H1 (cell line): ENCODE data around the gene HFE. TPM values are rescaled to one million over a fixed set of nuclear protein-coding genes. Genes with fewer than 3 reads are reported as not detected.
A peak's percentile ranks its signal among the peaks of the same experiment; 100 is the strongest.

Experiments
- CTCF ChIA-PET: fragments of 300-600 bp; sonication (Branson Sonifier 250); formaldehyde crosslinking; loops from one replicate; lab custom pipeline; 2021; ENCODE audit not compliant: partially characterized antibody; lab: Charles Lee
- POLR2A ChIA-PET: fragments of 300-600 bp; sonication (Branson Sonifier 250); formaldehyde crosslinking; loops from one replicate; lab custom pipeline; 2021; ENCODE audit warnings: inconsistent platforms; ENCODE audit not compliant: partially characterized antibody; lab: Charles Lee
- DNase-seq, 2 experiments: peaks; one replicate each; pipeline versions ENCODE4 v3.0.0 to v3.0.0-alpha.2; 2010 to 2022; ENCODE audit warnings: low spot score in 2 of 2, low read depth in 1 of 2, mixed read lengths in 1 of 2
- FAIRE-seq: peaks from 2 replicates; lab custom pipeline; 2011; peaks lifted over from hg19 to GRCh38; lab: Jason Lieb, UNC
- H2AFZ ChIP-seq: 2 replicates; pipeline ENCODE4 v1.8.1; 2012; ENCODE audit warnings: low read length, inconsistent platforms
- H2AK5ac ChIP-seq: 2 replicates; pipeline ENCODE4 v1.6.1; 2013; ENCODE audit warnings: low read depth, low read length
- H2BK120ac ChIP-seq: replicated peaks from 2 replicates; pipeline ENCODE3; 2013; ENCODE audit warnings: low read depth, low read length, inconsistent platforms
- H2BK12ac ChIP-seq: 2 replicates; pipeline ENCODE4 v1.6.1; 2013; ENCODE audit warnings: low read depth, low read length
- H2BK15ac ChIP-seq: 2 replicates; pipeline ENCODE4 v1.6.1; 2013; ENCODE audit warnings: low read length
- H2BK20ac ChIP-seq: 2 replicates; pipeline ENCODE4 v1.6.1; 2013; ENCODE audit warnings: low read length
- H2BK5ac ChIP-seq: 2 replicates; pipeline ENCODE4 v1.6.1; 2013; ENCODE audit warnings: low read depth, low read length
- H3K14ac ChIP-seq: 2 replicates; pipeline ENCODE4 v1.6.1; 2013; ENCODE audit warnings: inconsistent platforms; ENCODE audit not compliant: insufficient read length
- H3K18ac ChIP-seq: 2 replicates; pipeline ENCODE4 v1.6.1; 2013; ENCODE audit warnings: low read length; ENCODE audit errors: extremely low read depth
- H3K23ac ChIP-seq: 2 replicates; pipeline ENCODE4 v1.6.1; 2013; ENCODE audit warnings: inconsistent platforms; ENCODE audit not compliant: insufficient read length
- H3K23me2 ChIP-seq: 2 replicates; pipeline ENCODE4 v1.6.1; 2013; ENCODE audit warnings: low read depth, low read length
- H3K27ac ChIP-seq: 2 replicates; pipeline ENCODE4 v1.6.1; 2011; ENCODE audit warnings: low read depth, low read length, inconsistent platforms
- H3K27me3 ChIP-seq, 4 experiments: replicated peaks in 1 of 4; 1 replicate in 1 of 4; 2 replicates in 3 of 4; pipeline versions ENCODE4 v1.6.1 to v1.8.1; 2011 to 2013; ENCODE audit warnings: low read length in 3 of 4, mild to moderate bottlenecking in 3 of 4, inconsistent platforms in 2 of 4, mixed read lengths in 2 of 4, moderate library complexity in 1 of 4; ENCODE audit not compliant: control insufficient read depth in 3 of 4, insufficient read depth in 3 of 4; ENCODE audit errors: extremely low read depth in 1 of 4
- H3K36me3 ChIP-seq, 4 experiments: 2 replicates each; pipeline versions ENCODE4 v1.6.1 to v1.8.1; 2011 to 2013; ENCODE audit warnings: mild to moderate bottlenecking in 4 of 4, low read length in 3 of 4, moderate library complexity in 2 of 4, control low read depth in 1 of 4, inconsistent platforms in 1 of 4; ENCODE audit not compliant: insufficient read depth in 4 of 4, control insufficient read depth in 2 of 4
- H3K4ac ChIP-seq: replicated peaks from 2 replicates; pipeline ENCODE3; 2013; ENCODE audit warnings: low read length, low read depth, mixed read lengths, inconsistent platforms; ENCODE audit not compliant: insufficient read length
- H3K4me1 ChIP-seq, 4 experiments: replicated peaks in 1 of 4; 1 replicate in 1 of 4; 2 replicates in 3 of 4; pipeline versions ENCODE4 v1.6.1 to v1.8.1; 2011 to 2013; ENCODE audit warnings: low read length in 3 of 4, inconsistent platforms in 2 of 4, mixed read lengths in 1 of 4; ENCODE audit not compliant: insufficient read depth in 4 of 4, control insufficient read depth in 3 of 4
- H3K4me2 ChIP-seq, 2 experiments: 2 replicates each; pipeline versions ENCODE4 v1.6.1 to v1.8.1; 2011 to 2013; ENCODE audit warnings: low read depth in 2 of 2, low read length in 2 of 2, control low read depth in 1 of 2, inconsistent platforms in 1 of 2, mild to moderate bottlenecking in 1 of 2; ENCODE audit not compliant: insufficient read depth in 1 of 2
- H3K4me3 ChIP-seq, 4 experiments: fragments of 200-600, 300-600 bp in 1 of 4; sonication (generic), shearing (Covaris generic), sonication (Bioruptor Twin) in 1 of 4; 2 replicates each; pipeline versions ENCODE4 v1.5.1 to v1.8.1; 2011 to 2016; ENCODE audit warnings: low read length in 4 of 4, low read depth in 3 of 4, control low read depth in 2 of 4, inconsistent platforms in 2 of 4, mild to moderate bottlenecking in 2 of 4, mixed read lengths in 1 of 4, moderate library complexity in 1 of 4; ENCODE audit not compliant: insufficient read depth in 2 of 4; ENCODE audit errors: extremely low read depth in 1 of 4
- H3K56ac ChIP-seq: replicated peaks from 2 replicates; pipeline ENCODE3; 2013; ENCODE audit warnings: low read depth, mild to moderate bottlenecking, mixed read lengths, low read length, inconsistent platforms; ENCODE audit not compliant: insufficient read length
- H3K79me1 ChIP-seq: 2 replicates; pipeline ENCODE4 v1.6.1; 2013; ENCODE audit warnings: low read depth, low read length, control low read depth
- H3K79me2 ChIP-seq, 2 experiments: 2 replicates each; pipeline versions ENCODE4 v1.6.1 to v1.8.1; 2012 to 2013; ENCODE audit warnings: low read length in 2 of 2, mild to moderate bottlenecking in 2 of 2, inconsistent platforms in 1 of 2; ENCODE audit not compliant: insufficient read depth in 2 of 2, control insufficient read depth in 1 of 2
- H3K9ac ChIP-seq, 4 experiments: replicated peaks in 1 of 4; 1 replicate in 1 of 4; 2 replicates in 3 of 4; pipeline versions ENCODE4 v1.6.1 to v1.8.1; 2011 to 2013; ENCODE audit warnings: low read depth in 3 of 4, low read length in 3 of 4, control low read depth in 2 of 4, mild to moderate bottlenecking in 2 of 4, moderate library complexity in 2 of 4, inconsistent platforms in 1 of 4; ENCODE audit errors: extremely low read depth in 1 of 4
- H3K9me3 ChIP-seq, 2 experiments: 2 replicates each; pipeline versions ENCODE4 v1.6.1 to v1.8.1; 2012 to 2013; ENCODE audit warnings: mild to moderate bottlenecking in 2 of 2, moderate library complexity in 2 of 2, control low read depth in 1 of 2, inconsistent platforms in 1 of 2, low read depth in 1 of 2, low read length in 1 of 2, mixed read lengths in 1 of 2; ENCODE audit not compliant: insufficient read depth in 2 of 2
- H4K20me1 ChIP-seq, 2 experiments: replicated peaks in 1 of 2; 2 replicates each; pipeline versions ENCODE3 to v1.8.1; 2011 to 2013; ENCODE audit warnings: inconsistent platforms in 2 of 2, low read length in 2 of 2, mild to moderate bottlenecking in 1 of 2; ENCODE audit not compliant: insufficient read depth in 2 of 2, control insufficient read depth in 1 of 2
- H4K5ac ChIP-seq: 2 replicates; pipeline ENCODE4 v1.6.1; 2013; ENCODE audit warnings: low read length, low read depth, mixed read lengths, inconsistent platforms; ENCODE audit not compliant: insufficient read length
- H4K8ac ChIP-seq: 2 replicates; pipeline ENCODE4 v1.8.0; 2013; ENCODE audit warnings: mild to moderate bottlenecking, moderate library complexity, low read length, inconsistent platforms; ENCODE audit not compliant: insufficient read depth; ENCODE audit errors: extremely low read depth
- H4K91ac ChIP-seq: replicated peaks from 2 replicates; pipeline ENCODE3; 2013; ENCODE audit warnings: low read length, mixed read lengths, inconsistent platforms; ENCODE audit not compliant: insufficient read length
- ATF2 ChIP-seq: IDR thresholded peaks from 2 replicates; pipeline ENCODE4 v1.6.1; 2012; ENCODE audit warnings: low read length, inconsistent platforms
- POU5F1 ChIP-seq: IDR thresholded peaks from 2 replicates; pipeline ENCODE4 v1.6.1; 2011; ENCODE audit warnings: low read depth, mild to moderate bottlenecking, low read length, moderate library complexity
- TCF12 ChIP-seq: IDR thresholded peaks from 2 replicates; pipeline ENCODE4 v1.6.1; 2011; ENCODE audit warnings: low read depth, mild to moderate bottlenecking, low read length
- WGBS, 2 experiments: shearing (Covaris generic) in 1 of 2; methylation state at CpG; one replicate each; pipeline versions ENCODE4 v1.1.6 to v1.1.7; 2013 to 2015; ENCODE audit warnings: low lambda C conversion rate in 2 of 2, mixed read lengths in 2 of 2, inconsistent platforms in 1 of 2, low coverage in 1 of 2, missing lambda C conversion rate in 1 of 2; ENCODE audit not compliant: insufficient replicate concordance in 2 of 2, insufficient coverage in 1 of 2, insufficient read length in 1 of 2; ENCODE audit errors: extremely low coverage in 1 of 2, missing lambda C conversion rate in 1 of 2; 5-methylcytosine and 5-hydroxymethylcytosine counted together
- polyA plus RNA-seq, 7 experiments: library from polyadenylated mRNA; depleted of rRNA in 3 of 7; stranded (reverse) in 5 of 7; unstranded in 2 of 7; fragments of >200 nt in 5 of 7; fragments of 200-250 nt in 2 of 7; gene quantifications; 1 replicate in 5 of 7; 2 replicates in 1 of 7; 4 replicates in 1 of 7; pipeline versions ENCODE4 v1.2.1 to v1.2.3, GENCODE V29; 2011 to 2013; ENCODE audit warnings: missing spikeins in 2 of 7, mixed read lengths in 2 of 7
- total RNA-seq: library from RNA; stranded (reverse); fragmentation: NEBNext Ultra II Directional; extraction: Animal tissue kit (Norgen Biotek cat#: 25700); gene quantifications from 2 replicates; pipeline ENCODE4 v1.2.1, GENCODE V29; 2021

Gene HFE
- total and polyA plus RNA-seq, 2 of the 8 experiments (the other 6 are each of a cell fraction or from before 2014, with no cell fraction given) = 1.6 to 2.0 TPM

- no peaks in the 10 kb centered on the region for H4K20me1 ChIP-seq
- no peak for FAIRE-seq
- H3K79me2 ChIP-seq = no peaks in the 10 kb centered on the region
- no peak overlapping the region for H3K56ac ChIP-seq
- H3K4me2 ChIP-seq = no peak overlapping the region
- H4K8ac ChIP-seq = no peak overlapping the region
- 0 out of 2 replicates have a peak overlapping the region, but pooled peaks have one; percentile 14 for H2BK5ac ChIP-seq
- peak overlapping the region; percentile 4 for H4K91ac ChIP-seq
- H4K5ac ChIP-seq = no peak overlapping the region
- H3K27ac ChIP-seq = no peak overlapping the region
- H3K9ac ChIP-seq = no peak overlapping the region
- peak overlapping the region; percentile 55 for H3K18ac ChIP-seq
- 93% methylated on average over 40 of the region's 40 CpGs; no CpG with 5 or more reads in 1 of the 2 experiments for WGBS, 2 experiments
- no peaks in the 10 kb centered on the region for H3K27me3 ChIP-seq
- no peaks in the 10 kb centered on the region for H3K23me2 ChIP-seq
- H3K36me3 ChIP-seq = no peaks in the 10 kb centered on the region
- ChIA-PET POLR2A (interaction anchor here (0.5 to 43.5 kb wide), 44 partner anchors 9 to 1849 kb away, joined by 3 to 1982 read pairs (median 4); a partner anchor contains a TSS), CTCF (interaction anchor here (1.0 to 2.2 kb wide), 5 partner anchors 9 to 52 kb away, joined by 3 to 6 read pairs (median 4); no protein-coding TSS in a partner anchor)
- H3K79me1 ChIP-seq = no peaks in the 10 kb centered on the region
- H3K4ac ChIP-seq = no peak overlapping the region
- H2AFZ ChIP-seq = no peak overlapping the region
- no peak overlapping the region for H2BK12ac ChIP-seq
- peaks cover 0 to 6% (median under 1%) of the 10 kb centered on the region in 4 experiments; a peak in 1 of 7 replicates for H3K4me1 ChIP-seq
- no peak overlapping the region for H3K23ac ChIP-seq
- H3K4me3 ChIP-seq = no peak overlapping the region
- H2BK120ac ChIP-seq = no peak overlapping the region
- TF ChIP-seq POU5F1 = no peak
- TF ChIP-seq TCF12 = no peak
- no peak for TF ChIP-seq ATF2
- DNase-seq = no peak
- no peak overlapping the region for H3K14ac ChIP-seq
- 0 out of 2 replicates have a peak overlapping the region, but pooled peaks have one; percentile 55 for H2BK15ac ChIP-seq
- H3K9me3 ChIP-seq = peaks cover 2 to 5% of the 10 kb centered on the region in 2 experiments; a peak in 1 of 4 replicates
- H2BK20ac ChIP-seq = peak overlapping the region; percentile 9
- no peak overlapping the region for H2AK5ac ChIP-seq
Observed at GRCh38 chr6:26044140-26045064, 42.8 kb upstream of the HFE start.
